D341Med (cell line): Measurements from ENCODE around the gene MCUR1.
"Not testable (repeated sequence)": the region's sequence is repeated elsewhere in the genome, so short reads cannot be mapped to it uniquely, and the experiment has no call there.

Experiments
- DNase-seq: peaks from one replicate; pipeline ENCODE4 v3.0.0; 2012; ENCODE audit warnings: low spot score

The MCUR1 gene

GRCh38 chr6:13814176-13814937 lies at the start of gene MCUR1:
MCUR1 (minus strand) TSS chr6:13814557; CDS start chr6:13814429, 128 bp downstream.
- DNase-seq, result peak; percentile 94

GRCh38 chr6:13863699-13864155 lies 49.4 kb upstream of the MCUR1 start:
- DNase-seq, result no peak

- not testable (repeated sequence) for DNase-seq
Measured at GRCh38 chr6:13860556-13861185, 46.3 kb upstream of the MCUR1 start.

GRCh38 chr6:13859871-13860555 lies 45.7 kb upstream of the MCUR1 start:
- DNase-seq, result no peak

GRCh38 chr6:13854716-13855250 lies 40.4 kb upstream of the MCUR1 start:
- no peak for DNase-seq

- no peak for DNase-seq
Measured at GRCh38 chr6:13853871-13854270, 39.5 kb upstream of the MCUR1 start.

GRCh38 chr6:13851803-13852202 lies 37.4 kb upstream of the MCUR1 start:
- DNase-seq, result no peak

- DNase-seq, result no peak
Measured at GRCh38 chr6:13851330-13851729, 37.0 kb upstream of the MCUR1 start.

GRCh38 chr6:13850690-13851089 lies 36.3 kb upstream of the MCUR1 start:
- not testable (repeated sequence) for DNase-seq

- no peak for DNase-seq
Measured at GRCh38 chr6:13848522-13849150, 34.3 kb upstream of the MCUR1 start.

- no peak for DNase-seq
Measured at GRCh38 chr6:13847326-13848050, 33.1 kb upstream of the MCUR1 start.

GRCh38 chr6:13846841-13847240 lies 32.5 kb upstream of the MCUR1 start:
- DNase-seq, result peak; percentile 40

GRCh38 chr6:13841936-13842335 lies 27.6 kb upstream of the MCUR1 start:
- no peak for DNase-seq

- DNase-seq, result no peak
Measured at GRCh38 chr6:13838616-13839015, 24.3 kb upstream of the MCUR1 start.

GRCh38 chr6:13836170-13836569 lies 21.8 kb upstream of the MCUR1 start:
- no peak for DNase-seq

- DNase-seq, result no peak
Measured at GRCh38 chr6:13834790-13835189, 20.4 kb upstream of the MCUR1 start.

GRCh38 chr6:13834018-13834417 lies 19.7 kb upstream of the MCUR1 start:
- not testable (repeated sequence) for DNase-seq

- DNase-seq, result no peak
Measured at GRCh38 chr6:13832778-13833177, 18.4 kb upstream of the MCUR1 start.

GRCh38 chr6:13831615-13832014 lies 17.3 kb upstream of the MCUR1 start:
- no peak for DNase-seq

GRCh38 chr6:13830803-13831202 lies 16.4 kb upstream of the MCUR1 start:
- DNase-seq, result no peak

- DNase-seq, result not testable (repeated sequence)
Measured at GRCh38 chr6:13829419-13829818, 15.1 kb upstream of the MCUR1 start.
